ENCODE results near the gene PCDHGB2.
"Not testable (repeated sequence)": the region's sequence is repeated elsewhere in the genome, so short reads cannot be mapped to it uniquely, and the experiment has no call there.

PCDHGB2 gene

GRCh38 chr5:141387557-141388311 lies 27.9 kb downstream of the PCDHGB2 start, which contains the start of gene PCDHGB4:
Gene PCDHGB4 (plus strand): TSS chr5:141387698. CDS start chr5:141387885, 187 bp downstream.
- DNase-seq = peak; percentile 29

GRCh38 chr5:141388661-141389060 lies 28.9 kb downstream of the PCDHGB2 start:
- DNase-seq = no peak

GRCh38 chr5:141389153-141390042 lies 29.6 kb downstream of the PCDHGB2 start:
- no peak for DNase-seq

- DNase-seq = no peak
Measured at GRCh38 chr5:141392429-141393198, 32.8 kb downstream of the PCDHGB2 start, which contains the start of gene PCDHGA8. Gene PCDHGA8 (plus strand): TSS chr5:141392633. CDS start chr5:141392814, 181 bp downstream.

- no peak for DNase-seq
Measured at GRCh38 chr5:141393267-141393666, 33.5 kb downstream of the PCDHGB2 start.

- not testable (repeated sequence) for DNase-seq
Measured at GRCh38 chr5:141394401-141395187, 34.8 kb downstream of the PCDHGB2 start.

GRCh38 chr5:141397756-141398551 lies 38.2 kb downstream of the PCDHGB2 start, which contains the start of gene PCDHGB5:
Gene PCDHGB5 (plus strand): TSS chr5:141397947. CDS start chr5:141398128, 181 bp downstream.
- peak; percentile 51 for DNase-seq

- DNase-seq = no peak
Measured at GRCh38 chr5:141398608-141399007, 38.8 kb downstream of the PCDHGB2 start.

GRCh38 chr5:141399555-141400258 lies 39.9 kb downstream of the PCDHGB2 start:
- no peak for DNase-seq

- peak; percentile 26 for DNase-seq
Measured at GRCh38 chr5:141402553-141403243, 42.9 kb downstream of the PCDHGB2 start, which contains the start of gene PCDHGA9. Gene PCDHGA9 (plus strand): TSS chr5:141402778. CDS start chr5:141402953, 175 bp downstream.

- no peak for DNase-seq
Measured at GRCh38 chr5:141403387-141403786, 43.6 kb downstream of the PCDHGB2 start.

GRCh38 chr5:141407790-141408505 lies 48.2 kb downstream of the PCDHGB2 start, which contains the start of gene PCDHGB6:
Gene PCDHGB6 (plus strand): TSS chr5:141408021. CDS start chr5:141408203, 182 bp downstream.
- peak; percentile 57 for DNase-seq

GRCh38 chr5:141409598-141410306 lies 50.0 kb downstream of the PCDHGB2 start:
- no peak for DNase-seq

GRCh38 chr5:141411575-141411974 lies 51.8 kb downstream of the PCDHGB2 start:
- no peak for DNase-seq

Data from suppressor macrophage treated with lipopolysaccharide for 4 hours (primary cell).